Middle frontal gyrus (tissue), 1 donor: ENCODE results near the gene RCC1.
"Not testable (repeated sequence)": the region's sequence is repeated elsewhere in the genome, so short reads cannot be mapped to it uniquely, and the experiment has no call there.

Source experiments
- DNase-seq: peaks from one replicate; pipeline ENCODE4 v3.0.0-alpha.2; 2015; ENCODE audit warnings: low spot score; ENCODE audit errors: extremely low spot score

The RCC1 gene

DNA sequence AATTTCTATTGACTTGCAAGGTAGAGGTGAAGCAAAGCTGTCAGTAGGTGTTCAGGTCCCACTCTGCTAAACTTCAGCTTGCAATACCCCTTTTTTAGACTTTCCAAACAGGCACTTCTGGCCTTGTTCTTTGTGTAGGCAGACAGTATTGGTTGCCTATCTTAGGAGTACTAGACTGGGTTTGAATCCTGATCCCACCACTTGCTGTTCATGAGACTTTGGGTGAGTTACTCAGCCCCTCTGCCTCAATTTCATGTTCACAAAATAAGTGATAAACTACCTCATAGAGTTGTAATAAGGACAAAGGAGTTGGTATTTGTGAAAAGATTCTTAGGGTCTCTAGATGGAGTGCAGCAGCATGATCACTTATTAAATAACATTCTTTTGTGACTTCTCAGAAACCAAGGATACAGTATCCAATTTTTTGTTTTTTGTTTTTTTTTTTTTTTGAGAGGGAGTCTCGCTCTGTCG, 5.2 kb downstream of the RCC1 start:
- no peak for DNase-seq

GRCh38 chr1:28512058-28512611, 6.3 kb downstream of the RCC1 start:
- no peak for DNase-seq

DNA sequence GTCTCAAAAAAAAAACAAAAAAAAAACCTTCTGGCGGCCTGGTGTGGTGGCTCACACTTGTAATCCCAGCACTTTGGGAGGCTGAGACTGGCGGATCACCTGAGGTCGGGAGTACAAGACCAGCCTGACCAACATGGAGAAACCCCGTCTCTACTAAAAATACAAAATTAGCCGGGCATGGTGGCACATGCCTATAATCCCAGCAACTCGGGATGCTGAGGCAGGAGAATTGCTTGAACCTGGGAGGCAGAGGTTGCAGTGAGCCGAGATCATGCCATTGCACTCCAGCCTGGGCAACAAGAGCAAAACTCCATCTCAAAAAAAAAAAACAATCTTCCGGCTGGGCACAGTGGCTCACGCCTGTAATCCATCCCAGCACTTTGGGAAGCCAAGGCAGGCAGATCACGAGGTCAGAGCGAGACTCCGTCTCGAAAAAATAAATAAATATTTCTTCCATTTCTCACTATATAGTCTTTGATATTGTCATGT, 8.6 kb downstream of the RCC1 start:
- DNase-seq: not testable (repeated sequence)

- DNase-seq: no peak
Observed at GRCh38 chr1:28516518-28516956, 10.7 kb downstream of the RCC1 start.

DNA sequence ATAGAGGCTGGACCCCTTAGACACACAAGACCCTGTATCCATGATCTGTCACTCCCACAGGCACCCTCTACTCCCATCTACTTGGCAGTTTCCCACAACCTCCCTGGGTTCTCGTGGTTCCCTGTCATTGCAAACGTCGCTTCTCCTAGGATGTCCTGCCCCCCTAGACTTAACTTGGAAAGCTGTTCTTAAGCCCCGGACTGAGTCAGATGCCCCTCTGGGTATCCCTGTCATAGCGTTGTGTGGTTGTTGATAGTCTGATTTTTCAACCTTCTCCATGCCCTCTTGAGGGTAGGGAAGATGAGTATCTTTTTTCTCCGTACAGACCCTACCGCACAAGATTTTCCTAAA, 11.8 kb downstream of the RCC1 start:
- DNase-seq: no peak

GRCh38 chr1:28518000-28518744, 12.3 kb downstream of the RCC1 start:
- peak; percentile 73 for DNase-seq

DNA sequence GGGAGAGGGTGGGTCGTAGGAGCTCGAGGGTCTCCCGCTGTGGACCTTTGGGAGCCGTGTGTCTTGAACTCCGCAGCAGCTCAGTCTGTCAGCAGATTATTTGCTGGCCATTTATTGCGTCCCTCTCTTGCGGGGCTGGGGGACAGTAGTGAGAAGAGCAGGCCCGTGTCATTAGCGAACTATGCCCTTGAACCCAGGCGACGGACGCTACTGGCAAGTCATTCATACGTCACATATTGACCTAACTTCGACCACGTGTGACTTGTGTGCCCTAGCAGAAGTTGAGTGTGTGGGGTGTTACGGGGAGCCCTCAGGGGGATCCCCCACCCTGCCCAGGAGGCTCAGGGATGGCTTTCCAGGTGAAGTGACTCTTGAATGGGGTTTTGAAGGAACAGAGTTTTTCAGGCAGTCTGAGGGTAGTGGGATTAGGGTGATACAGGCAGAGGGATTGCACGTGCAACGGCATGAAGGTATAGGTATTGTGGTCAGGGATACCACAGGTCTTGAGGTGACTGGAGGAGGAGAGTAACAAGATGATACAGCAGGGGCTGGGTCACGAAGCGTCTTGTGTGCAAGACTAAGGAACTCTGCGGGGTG, 13.0 kb downstream of the RCC1 start:
- no peak for DNase-seq

GRCh38 chr1:28519946-28520725, 14.3 kb downstream of the RCC1 start:
- DNase-seq: no peak

GRCh38 chr1:28520796-28521195, 15.0 kb downstream of the RCC1 start:
- DNase-seq: not testable (repeated sequence)

- DNase-seq: no peak
Observed at GRCh38 chr1:28521502-28522164, 15.8 kb downstream of the RCC1 start.

DNA sequence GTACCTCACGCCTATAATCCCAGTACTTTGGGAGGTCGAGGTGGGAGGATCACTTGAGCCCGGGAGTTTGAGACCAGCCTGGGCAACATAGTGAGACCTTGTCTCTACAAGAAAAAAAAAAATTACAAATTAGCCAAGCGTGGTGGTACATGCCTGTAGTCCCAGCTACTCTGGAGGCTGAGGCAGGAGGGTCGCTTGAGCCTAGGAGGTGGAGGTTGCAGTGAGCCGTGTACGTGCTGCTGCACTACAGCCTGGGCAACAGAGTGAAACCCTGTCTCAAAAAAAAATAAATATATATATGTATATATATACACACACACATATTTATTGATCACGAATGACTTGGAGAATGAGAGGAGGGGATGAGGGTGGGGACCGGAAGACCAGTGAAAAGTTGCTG, 16.7 kb downstream of the RCC1 start:
- DNase-seq: not testable (repeated sequence)

- not testable (repeated sequence) for DNase-seq
Observed at GRCh38 chr1:28525002-28525642, 19.3 kb downstream of the RCC1 start.

DNA sequence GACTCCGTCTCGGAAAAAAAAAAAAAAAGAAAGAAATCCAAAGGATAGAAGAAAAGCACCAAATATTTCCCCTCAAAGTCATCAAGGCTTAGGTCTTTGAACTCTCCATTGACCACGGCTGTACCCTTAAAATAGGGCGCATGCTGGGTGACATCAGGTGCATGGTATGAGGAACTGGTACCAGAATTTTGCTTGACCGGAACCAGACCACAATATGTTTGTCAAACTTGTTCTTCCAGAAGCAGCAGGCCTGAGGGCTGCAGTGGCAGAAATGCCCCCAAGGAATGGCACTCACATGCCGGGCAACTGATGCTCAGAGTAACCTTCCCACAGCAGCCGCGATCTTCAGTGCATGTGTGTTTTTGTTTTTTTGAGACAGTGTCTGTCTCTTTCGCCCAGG, 21.0 kb downstream of the RCC1 start:
- DNase-seq: no peak

GRCh38 chr1:28530456-28530855, 24.6 kb downstream of the RCC1 start:
- DNase-seq: no peak

GRCh38 chr1:28534671-28535070, 28.8 kb downstream of the RCC1 start:
- no peak for DNase-seq

- DNase-seq: no peak
Observed at GRCh38 chr1:28535180-28535579, 29.3 kb downstream of the RCC1 start.

DNA sequence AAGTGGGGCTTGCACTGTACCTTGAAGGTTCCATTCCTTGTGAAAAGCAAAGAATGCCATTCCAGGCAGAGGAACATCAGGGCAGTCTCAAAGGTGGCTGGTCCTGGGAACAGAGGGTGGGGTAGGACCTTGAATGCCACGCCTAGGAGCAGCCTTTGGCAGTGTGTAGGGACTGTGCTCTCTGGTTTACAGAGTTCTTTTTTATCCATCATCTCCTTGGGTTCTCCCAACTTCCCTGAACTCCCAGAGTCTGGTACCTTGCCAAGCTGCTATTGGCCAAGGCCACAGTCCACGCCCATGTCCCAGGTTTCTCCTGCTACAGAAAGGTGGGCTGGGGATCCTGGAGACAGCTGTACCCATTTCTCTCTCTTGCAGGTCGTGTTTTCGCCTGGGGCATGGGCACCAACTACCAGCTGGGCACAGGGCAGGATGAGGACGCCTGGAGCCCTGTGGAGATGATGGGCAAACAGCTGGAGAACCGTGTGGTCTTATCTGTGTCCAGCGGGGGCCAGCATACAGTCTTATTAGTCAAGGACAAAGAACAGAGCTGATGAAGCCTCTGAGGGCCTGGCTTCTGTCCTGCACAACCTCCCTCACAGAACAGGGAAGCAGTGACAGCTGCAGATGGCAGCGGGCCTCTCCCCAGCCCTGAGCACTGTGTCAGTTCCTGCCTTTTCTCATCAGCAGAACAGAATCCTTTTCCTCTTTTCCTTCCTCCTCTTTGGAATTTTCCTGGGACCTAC, 31.8 kb downstream of the RCC1 start:
- DNase-seq: no peak

DNA sequence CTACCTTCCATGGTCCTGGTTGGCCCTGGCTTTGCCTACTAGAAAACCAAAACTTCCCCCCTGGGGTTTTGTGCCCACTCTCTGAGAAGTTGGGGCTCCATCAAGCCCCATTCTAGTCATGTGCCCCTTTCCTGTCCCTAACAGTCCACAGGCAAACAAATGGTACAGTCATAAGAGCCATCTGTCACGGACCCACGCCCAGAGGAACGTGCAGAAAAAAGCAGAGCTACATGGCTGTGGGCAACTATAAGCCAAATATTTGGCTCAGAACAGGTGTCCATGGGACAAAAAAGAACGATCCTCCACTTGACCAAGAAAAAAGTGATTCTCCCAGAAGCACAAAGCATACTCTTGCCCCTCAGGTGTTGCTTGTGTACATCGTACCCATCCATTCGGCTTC, 32.4 kb downstream of the RCC1 start:
- DNase-seq: no peak

DNA sequence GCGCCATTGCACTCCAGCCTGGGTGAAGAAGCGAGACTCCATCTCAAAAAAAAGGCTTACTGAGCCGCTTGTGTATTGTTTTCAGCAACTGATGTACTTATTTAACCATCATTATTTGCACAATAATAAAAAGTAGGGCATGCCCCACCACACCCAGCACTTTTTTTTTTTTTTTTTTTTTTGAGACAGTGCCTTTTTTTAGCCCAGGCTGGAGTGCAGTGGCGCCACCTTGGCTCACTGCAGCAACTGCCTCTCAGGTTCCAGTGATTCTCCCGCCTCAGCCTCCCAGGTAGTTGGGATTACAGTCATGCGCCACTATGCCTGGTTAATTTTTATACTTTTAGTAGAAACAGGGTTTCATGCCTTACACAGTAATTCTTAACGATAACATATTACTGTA, 34.8 kb downstream of the RCC1 start:
- DNase-seq: no peak

GRCh38 chr1:28541414-28542015, 35.7 kb downstream of the RCC1 start:
- DNase-seq: not testable (repeated sequence)
